HEK293 (cell line): ENCODE data around the gene FOXO3.
A peak's percentile ranks its signal among the peaks of the same experiment; 100 is the strongest.

Experiments used
- CTCF ChIA-PET: fragments of 350-600 bp; formaldehyde crosslinking; extraction: SDS; loops from one replicate; lab custom pipeline; 2021; ENCODE audit warnings: antibody characterized with exemption; lab: Yijun Ruan, JAX
- POLR2A ChIA-PET: fragments of 300-600 bp; formaldehyde crosslinking; extraction: SDS; loops from one replicate; lab custom pipeline; 2020; ENCODE audit warnings: antibody characterized with exemption, inconsistent platforms; lab: Yijun Ruan, JAX
- H3K27ac ChIP-seq: fragments of 200-500 bp; sonication (Bioruptor generic); 2 replicates; pipeline ENCODE4 v1.5.1; 2014; ENCODE audit warnings: low read depth, low read length, control low read depth, inconsistent platforms; ENCODE audit errors: extremely low read depth
- H3K36me3 ChIP-seq, 2 experiments: fragments of 200-500 bp in 1 of 2; sonication (Bioruptor generic) in 1 of 2; 1 replicate in 1 of 2; 2 replicates in 1 of 2; pipeline ENCODE4 v1.5.1; 2014 to 2017; ENCODE audit warnings: inconsistent platforms in 2 of 2, low read length in 2 of 2; ENCODE audit not compliant: control insufficient read depth in 2 of 2, insufficient read depth in 1 of 2
- H3K4me1 ChIP-seq: fragments of 200-500 bp; sonication (Bioruptor generic); 2 replicates; pipeline ENCODE4 v1.5.1; 2014; ENCODE audit warnings: mild to moderate bottlenecking, low read length, inconsistent platforms; ENCODE audit not compliant: control insufficient read depth, insufficient read depth
- H3K4me3 ChIP-seq: 2 replicates; pipeline ENCODE4 v1.5.1; 2011; ENCODE audit warnings: low read depth, mild to moderate bottlenecking, control low read depth, low read length, moderate library complexity
- H3K9me3 ChIP-seq: fragments of 200-500 bp; sonication (Bioruptor generic); 2 replicates; pipeline ENCODE4 v1.5.1; 2014; ENCODE audit warnings: low read depth, low read length, inconsistent platforms; ENCODE audit not compliant: control insufficient read depth, insufficient read depth
- ATF2 ChIP-seq: fragments of 450-650 bp; formaldehyde crosslinking; IDR thresholded peaks from 2 replicates; pipeline ENCODE4 v1.5.1; 2016; ENCODE audit warnings: missing biosample characterization, missing genetic modification characterization, low read depth
- BCL11A ChIP-seq: fragments of 450-650 bp; formaldehyde crosslinking; IDR thresholded peaks from 2 replicates; pipeline ENCODE4 v1.5.1; 2016; ENCODE audit warnings: low read depth, missing biosample characterization, missing genetic modification characterization
- GLIS1 ChIP-seq: fragments of 450-650 bp; formaldehyde crosslinking; IDR thresholded peaks from 2 replicates; pipeline ENCODE4 v1.5.1; 2016; ENCODE audit warnings: missing biosample characterization, missing genetic modification characterization
- RBAK ChIP-seq: fragments of 450-650 bp; formaldehyde crosslinking; IDR thresholded peaks from 2 replicates; pipeline ENCODE4 v1.5.1; 2016; ENCODE audit warnings: missing biosample characterization, missing genetic modification characterization
- SCRT1 ChIP-seq: fragments of 450-650 bp; formaldehyde crosslinking; IDR thresholded peaks from 2 replicates; pipeline ENCODE4 v1.5.1; 2016; ENCODE audit warnings: missing biosample characterization, missing genetic modification characterization, borderline replicate concordance
- SCRT2 ChIP-seq: fragments of 450-650 bp; formaldehyde crosslinking; IDR thresholded peaks from 2 replicates; pipeline ENCODE4 v1.5.1; 2016; ENCODE audit warnings: missing biosample characterization, missing genetic modification characterization
- YY2 ChIP-seq: fragments of 450-650 bp; formaldehyde crosslinking; IDR thresholded peaks from 2 replicates; pipeline ENCODE4 v1.5.1; 2016; ENCODE audit warnings: missing biosample characterization, missing genetic modification characterization
- ZBTB49 ChIP-seq: fragments of 450-650 bp; formaldehyde crosslinking; IDR thresholded peaks from 2 replicates; pipeline ENCODE4 v1.5.1; 2016; ENCODE audit warnings: missing biosample characterization, missing genetic modification characterization, low read depth
- ZBTB6 ChIP-seq: fragments of 450-650 bp; formaldehyde crosslinking; IDR thresholded peaks from 2 replicates; pipeline ENCODE4 v1.5.1; 2017; ENCODE audit warnings: missing biosample characterization, missing genetic modification characterization
- ZBTB8A ChIP-seq: fragments of 450-650 bp; formaldehyde crosslinking; IDR thresholded peaks from 2 replicates; pipeline ENCODE4 v1.5.1; 2016; ENCODE audit warnings: missing biosample characterization, missing genetic modification characterization
- ZFP37 ChIP-seq: fragments of 450-650 bp; formaldehyde crosslinking; IDR thresholded peaks from 2 replicates; pipeline ENCODE4 v1.5.1; 2016; ENCODE audit warnings: missing biosample characterization, missing genetic modification characterization
- ZNF114 ChIP-seq: fragments of 450-650 bp; formaldehyde crosslinking; IDR thresholded peaks from 2 replicates; pipeline ENCODE4 v1.5.0; 2017; ENCODE audit warnings: missing biosample characterization, missing genetic modification characterization
- ZNF121 ChIP-seq: fragments of 450-650 bp; formaldehyde crosslinking; IDR thresholded peaks from 2 replicates; pipeline ENCODE4 v1.5.1; 2016; ENCODE audit warnings: missing biosample characterization, missing genetic modification characterization
- ZNF174 ChIP-seq: fragments of 450-650 bp; formaldehyde crosslinking; IDR thresholded peaks from 2 replicates; pipeline ENCODE4 v1.5.0; 2017; ENCODE audit warnings: missing biosample characterization, mild to moderate bottlenecking, missing genetic modification characterization
- ZNF239 ChIP-seq: fragments of 450-650 bp; formaldehyde crosslinking; IDR thresholded peaks from 2 replicates; pipeline ENCODE4 v1.5.1; 2016; ENCODE audit warnings: missing biosample characterization, missing genetic modification characterization
- ZNF292 ChIP-seq: fragments of 450-650 bp; formaldehyde crosslinking; IDR thresholded peaks from 2 replicates; pipeline ENCODE4 v1.5.1; 2016; ENCODE audit warnings: low read depth, missing biosample characterization, missing genetic modification characterization, borderline replicate concordance
- ZNF37A ChIP-seq: fragments of 450-650 bp; IDR thresholded peaks from 2 replicates; pipeline ENCODE4 v1.5.1; 2018; ENCODE audit warnings: missing biosample characterization, missing genetic modification characterization
- ZNF391 ChIP-seq: fragments of 450-650 bp; formaldehyde crosslinking; IDR thresholded peaks from 2 replicates; pipeline ENCODE4 v1.5.1; 2016; ENCODE audit warnings: low read depth, missing biosample characterization, missing genetic modification characterization, borderline replicate concordance
- ZNF423 ChIP-seq: fragments of 450-650 bp; formaldehyde crosslinking; IDR thresholded peaks from 2 replicates; pipeline ENCODE4 v1.5.1; 2016; ENCODE audit warnings: missing biosample characterization, missing genetic modification characterization
- ZNF426 ChIP-seq: fragments of 450-650 bp; formaldehyde crosslinking; IDR thresholded peaks from 2 replicates; pipeline ENCODE4 v1.5.1; 2017; ENCODE audit warnings: missing biosample characterization, missing genetic modification characterization, mild to moderate bottlenecking, inconsistent platforms, moderate library complexity
- ZNF433 ChIP-seq: fragments of 450-650 bp; formaldehyde crosslinking; IDR thresholded peaks from 2 replicates; pipeline ENCODE4 v1.5.1; 2016; ENCODE audit warnings: missing biosample characterization, missing genetic modification characterization, low read depth
- ZNF48 ChIP-seq: fragments of 450-650 bp; formaldehyde crosslinking; IDR thresholded peaks from 2 replicates; pipeline ENCODE4 v1.5.1; 2016; ENCODE audit warnings: missing biosample characterization, missing genetic modification characterization
- ZNF530 ChIP-seq: fragments of 450-650 bp; formaldehyde crosslinking; IDR thresholded peaks from 2 replicates; pipeline ENCODE4 v1.5.1; 2016; ENCODE audit warnings: low read depth, missing biosample characterization, missing genetic modification characterization
- ZNF544 ChIP-seq: fragments of 450-650 bp; formaldehyde crosslinking; IDR thresholded peaks from 2 replicates; pipeline ENCODE4 v1.5.0; 2017; ENCODE audit warnings: missing biosample characterization, missing genetic modification characterization
- ZNF561 ChIP-seq: fragments of 450-650 bp; IDR thresholded peaks from 2 replicates; pipeline ENCODE4 v1.5.1; 2018; ENCODE audit warnings: missing biosample characterization, missing genetic modification characterization, borderline replicate concordance
- ZNF624 ChIP-seq: fragments of 450-650 bp; formaldehyde crosslinking; IDR thresholded peaks from 2 replicates; pipeline ENCODE4 v1.5.1; 2017; ENCODE audit warnings: missing biosample characterization, missing genetic modification characterization
- ZNF654 ChIP-seq: fragments of 450-650 bp; formaldehyde crosslinking; IDR thresholded peaks from 2 replicates; pipeline ENCODE4 v1.5.1; 2016; ENCODE audit warnings: low read depth, missing biosample characterization, missing genetic modification characterization
- ZSCAN16 ChIP-seq: fragments of 450-650 bp; formaldehyde crosslinking; IDR thresholded peaks from 2 replicates; pipeline ENCODE4 v1.5.1; 2016; ENCODE audit warnings: missing biosample characterization, missing genetic modification characterization

Gene FOXO3

GRCh38 chr6:108560463-108561308 lies at the start of gene FOXO3 (continued):
- TF ChIP-seq BCL11A (tag by site-specific recombination) (peak; percentile 80), ZNF48 (tag by site-specific recombination) (no peak), ZNF624 (tag by site-specific recombination) (no peak), ZNF544 (tag by site-specific recombination) (no peak), SCRT1 (tag by site-specific recombination) (no peak), ZNF391 (tag by site-specific recombination) (peak; percentile 69; the same call in 1 of the 2 replicates), ZNF114 (tag by site-specific recombination) (no peak), ZBTB8A (peak; percentile 97), ZNF426 (tag by site-specific recombination) (no peak), ZNF530 (tag by site-specific recombination) (no peak), RBAK (tag by site-specific recombination) (no peak)

- ChIA-PET CTCF (interaction anchor here (0.5 to 2.8 kb wide), 25 partner anchors 9 to 815 kb away, joined by 3 to 11 read pairs (median 4); no protein-coding TSS in a partner anchor), POLR2A (no interaction called here)
- H3K4me3 ChIP-seq: no peak overlapping the region
- no peak overlapping the region for H3K27ac ChIP-seq
- peak; percentile 22; the same call in 1 of the 2 replicates for TF ChIP-seq YY2
- 0 out of 2 replicates have a peak, but pooled peaks have one; percentile 16 for TF ChIP-seq ZNF654 (tag by site-specific recombination)
- TF ChIP-seq ZNF292: no peak
- no peak for TF ChIP-seq ZBTB6 (tag by site-specific recombination)
- 0 out of 2 replicates have a peak, but pooled peaks have one; percentile 27 for TF ChIP-seq SCRT2 (tag by site-specific recombination)
- no peak for TF ChIP-seq ZNF174 (tag by site-specific recombination)
- no peak for TF ChIP-seq ZNF423 (tag by site-specific recombination)
- peaks cover 0 to 12% of the 10 kb centered on the region in 2 experiments; a peak in 1 of 3 replicates for H3K36me3 ChIP-seq
- H3K9me3 ChIP-seq: no peaks in the 10 kb centered on the region
- no peaks in the 10 kb centered on the region for H3K4me1 ChIP-seq
These were observed 41.8 kb upstream of the FOXO3 start for GRCh38 chr6:108518714-108519576.

GRCh38 chr6:108521616-108522107 lies 39.1 kb upstream of the FOXO3 start:
- no peaks in the 10 kb centered on the region for H3K9me3 ChIP-seq
- H3K4me3 ChIP-seq: no peak overlapping the region
- H3K4me1 ChIP-seq: no peaks in the 10 kb centered on the region
- CTCF ChIA-PET: interaction anchor here (0.6 to 5.6 kb wide), 5 partner anchors 89 to 544 kb away, joined by 3 to 30 read pairs (median 4); no protein-coding TSS in a partner anchor
- H3K36me3 ChIP-seq: peaks cover 0 to 12% of the 10 kb centered on the region in 2 experiments; a peak in 1 of 3 replicates
- no peak overlapping the region for H3K27ac ChIP-seq
- POLR2A ChIA-PET: no interaction called here
- TF ChIP-seq GLIS1 (tag by site-specific recombination) (no peak), ZSCAN16 (tag by site-specific recombination) (no peak), ZNF121 (tag by site-specific recombination) (no peak), ATF2 (no peak), ZNF37A (no peak), ZNF239 (tag by site-specific recombination) (no peak), ZNF433 (tag by site-specific recombination) (no peak), ZNF561 (no peak), ZFP37 (tag by site-specific recombination) (no peak), ZBTB49 (tag by site-specific recombination) (no peak)
